C4-2B (cell line): ENCODE results near the gene FAM83G.

Experiments used
- ZFX ChIP-seq: fragments of 450-650 bp; IDR thresholded peaks from 2 replicates; pipeline ENCODE4 v1.6.1; 2017
- TF ChIP-seq, protein P1 (sequence below): fragments of 450-650 bp; conservative IDR thresholded peaks from 2 replicates; pipeline ENCODE4 v1.5.1; 2017; ENCODE audit warnings: mild to moderate bottlenecking

DNA sequence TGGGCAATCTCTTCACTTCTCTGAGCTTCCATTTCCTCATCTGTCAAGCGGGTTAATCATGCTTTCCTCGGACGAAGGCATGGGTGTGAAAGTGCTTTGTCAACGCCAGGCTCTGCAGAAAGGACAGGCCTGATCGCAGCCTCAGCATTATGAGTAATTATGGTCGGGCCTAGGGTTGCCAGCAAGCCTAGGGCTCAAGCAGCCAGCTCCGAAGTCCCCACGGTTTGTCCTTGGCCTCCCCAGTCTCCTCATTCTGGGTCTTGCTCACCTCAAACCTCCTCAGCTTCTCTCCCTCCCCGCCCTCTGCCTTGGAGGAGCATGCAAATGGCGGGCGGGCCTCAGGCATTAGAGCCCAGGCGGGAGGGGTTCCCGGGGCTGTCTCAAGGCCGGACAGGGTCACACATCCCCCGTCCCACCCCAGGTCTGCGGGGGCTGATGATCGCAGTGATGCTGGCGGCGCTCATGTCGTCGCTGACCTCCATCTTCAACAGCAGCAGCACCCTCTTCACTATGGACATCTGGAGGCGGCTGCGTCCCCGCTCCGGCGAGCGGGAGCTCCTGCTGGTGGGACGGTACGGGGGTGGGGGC, 10.2 kb upstream of the FAM83G start:
- TF ChIP-seq, protein P1, sequence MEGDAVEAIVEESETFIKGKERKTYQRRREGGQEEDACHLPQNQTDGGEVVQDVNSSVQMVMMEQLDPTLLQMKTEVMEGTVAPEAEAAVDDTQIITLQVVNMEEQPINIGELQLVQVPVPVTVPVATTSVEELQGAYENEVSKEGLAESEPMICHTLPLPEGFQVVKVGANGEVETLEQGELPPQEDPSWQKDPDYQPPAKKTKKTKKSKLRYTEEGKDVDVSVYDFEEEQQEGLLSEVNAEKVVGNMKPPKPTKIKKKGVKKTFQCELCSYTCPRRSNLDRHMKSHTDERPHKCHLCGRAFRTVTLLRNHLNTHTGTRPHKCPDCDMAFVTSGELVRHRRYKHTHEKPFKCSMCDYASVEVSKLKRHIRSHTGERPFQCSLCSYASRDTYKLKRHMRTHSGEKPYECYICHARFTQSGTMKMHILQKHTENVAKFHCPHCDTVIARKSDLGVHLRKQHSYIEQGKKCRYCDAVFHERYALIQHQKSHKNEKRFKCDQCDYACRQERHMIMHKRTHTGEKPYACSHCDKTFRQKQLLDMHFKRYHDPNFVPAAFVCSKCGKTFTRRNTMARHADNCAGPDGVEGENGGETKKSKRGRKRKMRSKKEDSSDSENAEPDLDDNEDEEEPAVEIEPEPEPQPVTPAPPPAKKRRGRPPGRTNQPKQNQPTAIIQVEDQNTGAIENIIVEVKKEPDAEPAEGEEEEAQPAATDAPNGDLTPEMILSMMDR: no peak
- no peak for TF ChIP-seq ZFX
